H1 (cell line): ENCODE data around the gene ROBO2.
A peak's percentile ranks its signal among the peaks of the same experiment; 100 is the strongest.

Experiments used
- KDM1A ChIP-seq: fragments of 200-600, 300-600 bp; sonication (generic); IDR thresholded peaks from 2 replicates; pipeline ENCODE4 v1.7.1; 2016; ENCODE audit warnings: mild to moderate bottlenecking, low read length, borderline replicate concordance
- MAFK ChIP-seq: IDR thresholded peaks from 2 replicates; pipeline ENCODE4 v1.6.1; 2012; ENCODE audit warnings: low read depth, mild to moderate bottlenecking, improper control_type of control experiment, low read length
- NANOG ChIP-seq: IDR thresholded peaks from 2 replicates; pipeline ENCODE4 v1.6.1; 2011; ENCODE audit warnings: low read length, low read depth, mild to moderate bottlenecking, inconsistent platforms; ENCODE audit not compliant: insufficient read depth, poor library complexity, severe bottlenecking
- POLR2A ChIP-seq, 2 experiments: IDR thresholded peaks; 1 replicate in 1 of 2; 2 replicates in 1 of 2; pipeline ENCODE4 v1.6.1; 2011; ENCODE audit warnings: low read depth in 2 of 2, low read length in 2 of 2, mild to moderate bottlenecking in 2 of 2; ENCODE audit errors: control extremely low read depth in 1 of 2
- RFX5 ChIP-seq: IDR thresholded peaks from 2 replicates; pipeline ENCODE4 v1.6.1; 2011; ENCODE audit warnings: low read depth, low read length, improper control_type of control experiment, borderline replicate concordance
- SIRT6 ChIP-seq: IDR thresholded peaks from one replicate; pipeline ENCODE4 v1.7.1; 2012; ENCODE audit warnings: low read length, inconsistent platforms
- TBP ChIP-seq: IDR thresholded peaks from 2 replicates; pipeline ENCODE4 v1.6.1; 2011; ENCODE audit warnings: low read depth, low read length, improper control_type of control experiment
- YY1 ChIP-seq: IDR thresholded peaks from 2 replicates; pipeline ENCODE4 v1.6.1; 2011; ENCODE audit warnings: low read depth, mild to moderate bottlenecking, low read length
- TF ChIP-seq, protein P1 (sequence below), 3 experiments: IDR thresholded peaks; 1 replicate in 2 of 3; 2 replicates in 1 of 3; pipeline versions ENCODE4 v1.5.1 to v1.6.1; 2011; ENCODE audit warnings: low read length in 3 of 3, mild to moderate bottlenecking in 3 of 3, inconsistent platforms in 2 of 3, low read depth in 1 of 3, moderate library complexity in 1 of 3; ENCODE audit not compliant: insufficient read depth in 1 of 3; ENCODE audit errors: control extremely low read depth in 1 of 3

DNA sequence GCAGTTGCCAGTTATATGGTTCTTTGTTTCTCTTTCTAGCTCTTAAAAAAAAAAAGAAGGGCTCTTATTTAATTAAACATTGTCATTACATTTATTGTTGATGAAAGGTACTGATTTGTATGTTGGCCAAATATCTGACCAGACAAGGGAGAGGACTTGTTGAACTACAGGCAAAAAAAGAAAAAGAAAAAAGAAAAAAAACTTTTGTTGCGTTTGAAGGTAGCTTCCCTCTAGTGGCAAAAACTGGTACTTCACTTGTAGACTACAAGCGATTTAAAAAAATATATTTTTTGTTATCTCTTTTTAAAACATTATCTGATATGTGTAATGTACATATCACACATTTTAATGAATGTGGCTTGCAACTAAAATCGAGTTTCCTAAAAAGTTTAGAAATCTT lies 280.6 kb downstream of the ROBO2 start:
- TF ChIP-seq MAFK (no peak), TBP (no peak), KDM1A (no peak), POLR2A (IDR thresholded peaks at IDR 0.05; ENCODE audit: control extremely low read depth in 1 of 2, low read depth in 2 of 2, low read length in 2 of 2) (no peak), SIRT6 (no peak), RFX5 (no peak), YY1 (no peak), NANOG (no peak)
- TF ChIP-seq, protein P1, sequence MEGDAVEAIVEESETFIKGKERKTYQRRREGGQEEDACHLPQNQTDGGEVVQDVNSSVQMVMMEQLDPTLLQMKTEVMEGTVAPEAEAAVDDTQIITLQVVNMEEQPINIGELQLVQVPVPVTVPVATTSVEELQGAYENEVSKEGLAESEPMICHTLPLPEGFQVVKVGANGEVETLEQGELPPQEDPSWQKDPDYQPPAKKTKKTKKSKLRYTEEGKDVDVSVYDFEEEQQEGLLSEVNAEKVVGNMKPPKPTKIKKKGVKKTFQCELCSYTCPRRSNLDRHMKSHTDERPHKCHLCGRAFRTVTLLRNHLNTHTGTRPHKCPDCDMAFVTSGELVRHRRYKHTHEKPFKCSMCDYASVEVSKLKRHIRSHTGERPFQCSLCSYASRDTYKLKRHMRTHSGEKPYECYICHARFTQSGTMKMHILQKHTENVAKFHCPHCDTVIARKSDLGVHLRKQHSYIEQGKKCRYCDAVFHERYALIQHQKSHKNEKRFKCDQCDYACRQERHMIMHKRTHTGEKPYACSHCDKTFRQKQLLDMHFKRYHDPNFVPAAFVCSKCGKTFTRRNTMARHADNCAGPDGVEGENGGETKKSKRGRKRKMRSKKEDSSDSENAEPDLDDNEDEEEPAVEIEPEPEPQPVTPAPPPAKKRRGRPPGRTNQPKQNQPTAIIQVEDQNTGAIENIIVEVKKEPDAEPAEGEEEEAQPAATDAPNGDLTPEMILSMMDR (IDR thresholded peaks at IDR 0.05; ENCODE audit: control extremely low read depth in 1 of 3, insufficient read depth in 1 of 3, low read depth in 1 of 3, low read length in 3 of 3): peak in 2 of 3 experiments; percentile 35 to 39; a peak in 2 of 4 replicates
